Liver (tissue), 9 donors: Measurements from ENCODE around the gene RPP14. TPM values are rescaled to one million over a fixed set of nuclear protein-coding genes. Genes with fewer than 3 reads are reported as not detected.
"Not testable (repeated sequence)": the region's sequence is repeated elsewhere in the genome, so short reads cannot be mapped to it uniquely, and the experiment has no call there.

Experiments used
- DNase-seq: peaks from one replicate; pipeline ENCODE4 v3.0.0-alpha.2; 2017; ENCODE audit warnings: low spot score
- H3K27ac ChIP-seq, 2 donors: one replicate each; pipeline ENCODE4 v1.7.0; 2013; ENCODE audit warnings: inconsistent platforms in 2 of 2, low read length in 2 of 2, control low read depth in 1 of 2, low read depth in 1 of 2, mild to moderate bottlenecking in 1 of 2
- H3K27me3 ChIP-seq, 4 donors: one replicate each; pipeline versions ENCODE4 v1.6.1 to v1.7.0; 2013; ENCODE audit warnings: low read length in 3 of 4, inconsistent platforms in 1 of 4, mild to moderate bottlenecking in 1 of 4, moderate library complexity in 1 of 4; ENCODE audit not compliant: control insufficient read depth in 4 of 4, insufficient read depth in 4 of 4
- H3K36me3 ChIP-seq, 4 donors: one replicate each; pipeline versions ENCODE4 v1.6.1 to v1.7.0; 2013; ENCODE audit warnings: low read length in 3 of 4, mild to moderate bottlenecking in 3 of 4, low read depth in 1 of 4, moderate library complexity in 1 of 4; ENCODE audit not compliant: control insufficient read depth in 4 of 4, insufficient read depth in 3 of 4
- H3K4me1 ChIP-seq, 4 donors: one replicate each; pipeline versions ENCODE4 v1.6.1 to v1.7.0; 2013; ENCODE audit warnings: low read length in 3 of 4, mild to moderate bottlenecking in 3 of 4, moderate library complexity in 1 of 4; ENCODE audit not compliant: control insufficient read depth in 4 of 4, insufficient read depth in 4 of 4
- H3K4me3 ChIP-seq, 3 donors: one replicate each; pipeline versions ENCODE4 v1.6.1 to v1.7.0; 2013; ENCODE audit warnings: low read length in 3 of 3, control low read depth in 1 of 3, low read depth in 1 of 3, mild to moderate bottlenecking in 1 of 3
- H3K9ac ChIP-seq, 2 donors: one replicate each; pipeline ENCODE4 v1.7.0; 2013; ENCODE audit warnings: low read length in 2 of 2, mild to moderate bottlenecking in 2 of 2, moderate library complexity in 2 of 2, control low read depth in 1 of 2, low read depth in 1 of 2
- H3K9me3 ChIP-seq, 4 donors: one replicate each; pipeline versions ENCODE4 v1.6.1 to v1.7.0; 2013; ENCODE audit warnings: low read length in 3 of 4; ENCODE audit not compliant: control insufficient read depth in 4 of 4
- ATF3 ChIP-seq: IDR thresholded peaks from 2 replicates; pipeline ENCODE4 v1.6.1; 2016; ENCODE audit warnings: antibody characterized with exemption
- CTCF ChIP-seq: fragments of 150-350 bp; IDR thresholded peaks from 2 replicates; pipeline ENCODE4 v1.5.1; 2017; ENCODE audit warnings: improper control_type of control experiment, low read depth, low read length; ENCODE audit not compliant: missing input control
- EGR1 ChIP-seq, 2 donors: IDR thresholded peaks; 2 replicates each; pipeline ENCODE4 v1.6.1; 2016 to 2018; ENCODE audit warnings: antibody characterized with exemption in 2 of 2, low read depth in 2 of 2
- FOXA1 ChIP-seq: IDR thresholded peaks from 2 replicates; pipeline ENCODE4 v1.6.1; 2016; ENCODE audit warnings: antibody characterized with exemption
- FOXA2 ChIP-seq: IDR thresholded peaks from 2 replicates; pipeline ENCODE4 v1.6.1; 2016; ENCODE audit warnings: antibody characterized with exemption
- GABPA ChIP-seq, 2 donors: IDR thresholded peaks in 1 of 2; conservative IDR thresholded peaks in 1 of 2; 2 replicates each; pipeline ENCODE4 v1.6.1; 2016; ENCODE audit warnings: antibody characterized with exemption in 2 of 2, mild to moderate bottlenecking in 1 of 2, moderate library complexity in 1 of 2
- JUND ChIP-seq, 2 donors: IDR thresholded peaks; 2 replicates each; pipeline ENCODE4 v1.6.1; 2016; ENCODE audit warnings: antibody characterized with exemption in 2 of 2
- RAD21 ChIP-seq, 2 donors: IDR thresholded peaks; 2 replicates each; pipeline ENCODE4 v1.6.1; 2016; ENCODE audit warnings: antibody characterized with exemption in 2 of 2, mild to moderate bottlenecking in 2 of 2
- REST ChIP-seq: IDR thresholded peaks from 2 replicates; pipeline ENCODE4 v1.6.1; 2016; ENCODE audit warnings: antibody characterized with exemption, mild to moderate bottlenecking
- RXRA ChIP-seq, 2 donors: IDR thresholded peaks; 2 replicates each; pipeline ENCODE4 v1.6.1; 2017 to 2018; ENCODE audit warnings: antibody characterized with exemption in 2 of 2, mild to moderate bottlenecking in 1 of 2
- TAF1 ChIP-seq: conservative IDR thresholded peaks from 2 replicates; pipeline ENCODE4 v1.6.1; 2016; ENCODE audit warnings: antibody characterized with exemption, mild to moderate bottlenecking
- YY1 ChIP-seq: IDR thresholded peaks from 2 replicates; pipeline ENCODE4 v1.6.1; 2016; ENCODE audit warnings: antibody characterized with exemption, mild to moderate bottlenecking
- ZBTB33 ChIP-seq: IDR thresholded peaks from 2 replicates; pipeline ENCODE4 v1.6.1; 2016; ENCODE audit warnings: antibody characterized with exemption
- WGBS: extraction: QIAGEN DNeasy Blood & Tissue Kit; methylation state at CpG from one replicate; pipeline ENCODE4 v1.1.7; 2013; 5-methylcytosine and 5-hydroxymethylcytosine counted together
- polyA plus RNA-seq, 2 donors: library from polyadenylated mRNA; stranded (reverse) in 1 of 2; unstranded in 1 of 2; fragments of 200-250 nt in 1 of 2; fragments of >200 nt in 1 of 2; fragmentation: Nextera tagmentation in 1 of 2; extraction: Ambion mirVana in 1 of 2; gene quantifications; one replicate each; pipeline versions ENCODE4 v1.2.1 to v1.2.3, GENCODE V29; 2013 to 2015
- total RNA-seq, 2 donors: library from RNA; depleted of rRNA; stranded (reverse); fragments of >200 nt; gene quantifications; one replicate each; pipeline ENCODE4 v1.2.3, GENCODE V29; 2014
- donor health status: healthy.
- donor health status: healthy.
- donor health status: healthy.
- donor health status: healthy.
- donor health status: healthy.

The RPP14 gene
- total and polyA plus RNA-seq, 4 donors, result 7.4 to 13.7 (median 10.1) TPM

- H3K27ac ChIP-seq, result no peak overlapping the region
These were observed 31.1 kb downstream of the RPP14 start for GRCh38 chr3:58337190-58337589.

GRCh38 chr3:58339146-58339545, 33.1 kb downstream of the RPP14 start:
- not testable (repeated sequence) for DNase-seq, H3K36me3 ChIP-seq, H3K9ac ChIP-seq, H3K27me3 ChIP-seq, H3K9me3 ChIP-seq, H3K27ac ChIP-seq, H3K4me3 ChIP-seq
- 97% methylated on average over 12 of the region's 12 CpGs for WGBS
- H3K4me1 ChIP-seq, result peaks cover 8 to 19% (median 12%) of the 10 kb centered on the region in 4 donors

More at GRCh38 chr3:58337190-58337589, 31.1 kb downstream of the RPP14 start:
- no peak overlapping the region for H3K9ac ChIP-seq
- peaks cover 11 to 22% (median 18%) of the 10 kb centered on the region in 4 donors for H3K4me1 ChIP-seq
- H3K27me3 ChIP-seq, result no peaks in the 10 kb centered on the region
- no peak for DNase-seq
- 97% methylated on average over 1 of the region's 1 CpG for WGBS
- no peak for TF ChIP-seq TAF1
- no peak for TF ChIP-seq JUND (IDR thresholded peaks at IDR 0.05)
- TF ChIP-seq RAD21 (IDR thresholded peaks at IDR 0.05), result no peak
- TF ChIP-seq YY1, result no peak
- no peak for TF ChIP-seq EGR1 (IDR thresholded peaks at IDR 0.05; ENCODE audit: low read depth in 2 of 2)
- TF ChIP-seq ATF3, result no peak
- no peak for TF ChIP-seq CTCF
- TF ChIP-seq RXRA (IDR thresholded peaks at IDR 0.05), result no peak
- no peak for TF ChIP-seq REST
- H3K36me3 ChIP-seq, result peaks cover 0 to 3% (median 0%) of the 10 kb centered on the region in 4 donors
- H3K4me3 ChIP-seq, result no peak overlapping the region
- no peaks in the 10 kb centered on the region for H3K9me3 ChIP-seq

- H3K36me3 ChIP-seq, result peaks cover 0 to 3% (median 0%) of the 10 kb centered on the region in 4 donors
- H3K4me3 ChIP-seq, result no peak overlapping the region
- no peak for DNase-seq
- no peaks in the 10 kb centered on the region for H3K27me3 ChIP-seq
- no peak overlapping the region for H3K27ac ChIP-seq
- 97% methylated on average over 3 of the region's 3 CpGs for WGBS
- no peak overlapping the region for H3K9ac ChIP-seq
- peaks cover under 1 to 10% (median 4%) of the 10 kb centered on the region in 4 donors for H3K4me1 ChIP-seq
- no peaks in the 10 kb centered on the region for H3K9me3 ChIP-seq
- no peak for TF ChIP-seq ZBTB33
- no peak for TF ChIP-seq FOXA1
- no peak for TF ChIP-seq EGR1 (IDR thresholded peaks at IDR 0.05; ENCODE audit: low read depth in 2 of 2)
- no peak for TF ChIP-seq RXRA (IDR thresholded peaks at IDR 0.05)
- no peak for TF ChIP-seq FOXA2
- no peak for TF ChIP-seq REST
- no peak for TF ChIP-seq GABPA (IDR thresholded peaks at IDR 0.05 in 1 of 2, conservative IDR thresholded peaks at IDR 0.05 in 1 of 2)
- no peak for TF ChIP-seq YY1
These were observed 34.7 kb downstream of the RPP14 start for GRCh38 chr3:58340594-58341244.
